ENCODE results near the gene GDF9. TPM values are rescaled to one million over a fixed set of nuclear protein-coding genes. Genes with fewer than 3 reads are reported as not detected.
"Not testable (repeated sequence)": the region's sequence is repeated elsewhere in the genome, so short reads cannot be mapped to it uniquely, and the experiment has no call there.

Gene GDF9
- total RNA-seq, 1 donor from 2014 or later: 0.24 TPM

DNA sequence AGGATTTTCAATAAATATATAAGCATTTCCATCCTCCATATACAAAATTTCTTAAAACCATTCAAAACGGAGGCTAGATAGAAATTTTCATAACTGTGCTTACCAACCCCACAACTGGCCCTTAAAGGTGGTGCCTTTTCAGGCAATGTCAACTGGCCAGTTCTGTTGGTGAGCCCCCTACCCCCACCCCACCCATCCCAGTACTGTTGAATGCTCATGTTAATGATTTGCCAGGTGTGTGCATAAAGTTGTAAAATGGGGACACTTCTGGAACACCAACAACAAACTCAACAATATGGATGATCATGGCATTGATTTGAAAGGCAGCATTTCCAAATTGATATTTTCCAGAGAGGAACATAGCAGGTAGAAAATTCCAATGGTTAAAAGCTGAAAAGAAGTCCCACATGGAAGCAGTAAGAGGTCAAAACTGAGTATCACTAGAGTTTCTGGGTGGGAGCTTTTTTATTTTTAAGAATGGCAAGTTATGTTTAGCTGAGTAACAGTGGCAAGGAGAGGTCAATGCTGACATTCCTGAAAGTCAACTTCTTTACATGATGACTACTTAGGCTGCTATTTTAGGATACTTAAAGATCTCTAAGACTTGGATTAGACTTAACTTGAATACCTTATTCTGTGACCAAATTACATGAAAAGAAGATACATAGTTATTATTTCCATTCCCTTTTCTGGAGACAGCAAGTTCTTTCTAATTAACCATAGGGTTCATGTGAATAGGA is 9.9 kb upstream of the GDF9 start:
- DNase-seq (ENCODE audit: missing footprints) (no peak), ATAC-seq (no peak)
- intact Hi-C loops (cut with DNase I): no loop called here

- intact Hi-C loops (cut with DNase I): no loop called here
- DNase-seq (ENCODE audit: missing footprints) (no peak), ATAC-seq (no peak)
These were observed 7.6 kb upstream of the GDF9 start for GRCh38 chr5:132873930-132874271.

DNA sequence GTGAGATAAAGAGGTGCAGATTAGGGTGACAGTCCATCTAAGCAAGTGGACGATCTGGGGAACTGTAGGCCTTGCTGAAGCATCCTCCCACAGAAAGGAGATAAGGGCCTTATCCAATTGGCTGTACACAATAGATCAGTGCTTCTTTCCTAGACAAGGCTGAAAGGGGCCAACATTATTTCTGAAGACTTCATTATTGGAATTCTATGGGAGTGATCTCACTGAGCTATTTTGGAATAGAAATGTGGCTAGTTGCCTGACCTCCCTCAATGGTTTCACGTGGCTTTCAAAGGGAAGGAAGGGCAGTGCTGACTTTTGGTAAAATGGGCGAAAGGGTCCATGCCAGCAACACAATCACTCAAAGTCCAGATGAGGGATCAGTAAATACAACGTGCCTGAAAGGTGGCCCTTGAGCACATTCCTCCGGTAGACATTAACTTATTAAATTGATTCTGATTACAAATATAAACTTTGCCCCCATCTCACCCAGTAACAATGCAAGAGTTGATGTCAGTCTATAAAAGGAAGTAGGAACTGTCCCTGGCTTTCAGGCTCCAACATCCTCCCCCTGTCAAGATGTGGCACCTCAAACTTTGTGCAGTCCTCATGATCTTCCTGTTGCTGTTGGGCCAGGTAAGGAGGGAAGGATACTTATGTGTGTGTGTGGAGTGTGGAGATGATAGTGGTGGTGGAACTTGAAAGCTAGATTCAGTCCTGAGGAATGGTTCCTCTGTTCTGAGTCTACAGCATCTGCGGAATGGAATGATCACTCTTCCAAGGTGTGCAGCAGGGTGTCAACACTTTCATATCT is 7.1 kb upstream of the GDF9 start, which contains the start of gene LEAP2:
Gene LEAP2, plus strand, starts transcription at position 550 of the 811 bp plus-strand sequence. Its CDS starts 27 bp downstream, at position 577.
- intact Hi-C loops (cut with DNase I): no loop called here
- ATAC-seq (peak; percentile 36), DNase-seq (ENCODE audit: missing footprints) (no peak)

DNA sequence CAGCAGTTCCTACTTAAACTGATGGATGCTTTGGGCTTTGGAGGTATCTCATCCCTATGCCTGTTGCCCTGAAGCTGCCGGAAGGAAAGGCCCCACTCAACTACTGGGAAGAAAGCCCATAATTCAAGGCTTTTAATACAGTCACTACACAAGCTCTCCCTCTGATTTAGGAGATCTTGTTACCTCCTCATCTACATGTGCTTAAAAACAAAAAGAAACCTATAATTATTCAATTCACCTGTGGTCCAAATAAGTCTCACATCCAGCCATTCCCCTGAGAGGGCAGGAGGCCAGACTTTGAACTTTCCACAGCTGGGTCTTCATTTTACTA is 6.5 kb upstream of the GDF9 start:
- DNase-seq (ENCODE audit: missing footprints) (no peak), ATAC-seq (no peak)
- intact Hi-C loops (cut with DNase I): no loop called here

DNA sequence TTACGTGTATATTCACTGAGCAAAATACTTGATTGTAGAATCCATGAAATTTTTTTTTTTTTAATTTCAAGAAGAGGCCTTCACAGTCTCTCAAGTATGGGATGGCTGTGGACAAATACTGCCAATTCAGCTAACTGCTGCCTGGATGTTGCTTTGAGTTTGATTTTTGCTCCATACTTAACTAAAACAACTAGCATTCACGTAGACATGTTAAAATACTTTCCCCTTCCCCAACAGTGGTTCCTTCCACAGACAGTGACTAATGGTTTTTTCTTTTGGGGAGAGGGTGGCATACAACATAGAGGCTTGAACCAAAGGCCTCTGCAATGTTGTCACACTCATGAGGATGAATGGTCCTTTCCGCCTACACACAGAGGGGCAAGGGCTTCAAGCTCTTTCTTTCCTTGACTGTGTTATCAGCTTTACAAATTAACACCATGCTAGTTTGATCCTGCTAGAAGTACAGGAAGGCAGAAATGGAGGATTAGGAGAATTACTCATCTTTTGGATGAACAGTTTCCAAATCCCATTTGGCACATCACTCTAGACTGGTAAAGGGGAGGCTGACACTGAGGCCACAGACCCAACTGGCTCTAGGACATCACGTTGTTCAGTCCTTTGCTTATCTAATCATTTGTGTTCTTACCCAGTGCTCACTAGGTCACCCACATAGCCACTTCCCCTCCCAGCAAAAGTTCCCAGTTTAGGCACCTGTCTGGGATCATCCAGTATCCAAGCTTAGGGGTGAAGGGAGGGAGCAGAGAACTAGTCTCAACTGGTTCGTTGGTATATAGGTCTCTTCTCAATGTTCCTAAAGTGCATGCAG is 5.4 kb upstream of the GDF9 start:
- DNase-seq (ENCODE audit: missing footprints) (no peak), ATAC-seq (peak; percentile 40)
- intact Hi-C loops (cut with DNase I): no loop called here

DNA sequence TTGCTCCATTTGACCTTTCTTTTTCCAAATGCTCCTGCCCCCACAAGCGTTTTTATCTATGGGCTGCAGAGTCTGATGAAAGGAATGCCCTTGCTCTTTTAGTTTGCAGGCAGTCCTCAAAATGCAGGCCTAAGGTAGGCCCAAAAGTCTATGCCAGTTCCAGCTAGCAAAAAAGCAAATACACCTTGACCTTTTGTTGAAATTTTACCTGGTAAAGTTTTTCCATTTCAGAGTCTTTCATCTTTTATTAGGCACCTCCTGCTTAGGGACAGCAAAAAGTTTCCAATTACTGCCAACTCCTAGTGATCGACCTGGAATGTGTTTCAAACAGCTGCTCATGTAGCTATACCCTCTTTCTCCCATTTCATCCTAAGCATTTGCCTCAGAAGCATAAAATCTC is 4.5 kb upstream of the GDF9 start:
- ATAC-seq (no peak), DNase-seq (ENCODE audit: missing footprints) (no peak)
- intact Hi-C loops (cut with DNase I): no loop called here

DNA sequence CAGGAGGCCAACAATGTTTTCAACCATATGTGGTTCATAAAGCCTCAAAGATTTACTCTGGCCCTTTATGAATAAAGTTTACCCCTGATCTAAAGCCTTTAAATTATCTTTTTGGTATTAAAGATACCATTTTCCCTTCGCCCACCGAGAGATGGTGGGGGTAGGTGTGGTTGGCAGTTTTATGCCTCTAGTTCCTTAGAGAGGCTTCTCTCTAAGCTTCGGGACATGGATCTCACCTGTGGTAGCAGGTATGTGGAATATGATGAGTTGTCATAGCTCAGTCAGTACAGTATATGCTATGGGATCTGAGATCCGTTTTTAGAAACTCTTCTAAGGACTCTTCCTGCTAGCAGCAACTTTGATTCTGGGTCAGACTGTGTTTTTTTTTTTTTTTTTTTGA is 2.5 kb upstream of the GDF9 start:
- DNase-seq (ENCODE audit: missing footprints) (no peak), ATAC-seq (no peak)
- intact Hi-C loops (cut with DNase I): no loop called here

GRCh38 chr5:132867046-132867451 is 780 bp upstream of the GDF9 start:
- intact Hi-C loops (cut with DNase I): no loop called here
- ATAC-seq (no peak), DNase-seq (ENCODE audit: missing footprints) (no peak)

- intact Hi-C loops (cut with DNase I): loop anchor here (1.0 kb wide), 1 partner anchor 36 kb away; the partner anchor contains the start of gene SHROOM1
- ATAC-seq: peak; percentile 41
- DNase-seq (ENCODE audit: missing footprints): no peak
These were observed 464 bp downstream of the GDF9 start for GRCh38 chr5:132865668-132866341.

DNA sequence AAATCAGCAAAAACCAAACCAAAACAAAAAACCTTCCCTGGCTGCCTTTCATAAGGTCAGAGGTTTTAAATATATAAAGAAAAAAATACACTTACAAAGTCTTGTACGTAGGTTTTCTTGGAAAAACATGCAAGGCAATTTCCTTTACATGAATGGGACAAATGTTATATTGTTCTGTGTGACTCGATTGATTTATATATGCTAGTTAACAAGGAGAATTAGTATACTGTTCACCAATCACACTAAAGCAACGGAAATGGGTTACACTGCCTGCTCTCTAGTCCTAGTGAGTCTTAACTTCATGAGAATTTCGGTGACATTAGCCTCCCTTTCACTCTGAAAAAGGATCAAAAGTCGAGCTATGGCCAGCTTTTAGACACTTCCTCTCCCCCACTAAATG is 5.5 kb downstream of the GDF9 start:
- DNase-seq (ENCODE audit: missing footprints) (no peak), ATAC-seq (no peak)
- intact Hi-C loops (cut with DNase I): no loop called here

DNA sequence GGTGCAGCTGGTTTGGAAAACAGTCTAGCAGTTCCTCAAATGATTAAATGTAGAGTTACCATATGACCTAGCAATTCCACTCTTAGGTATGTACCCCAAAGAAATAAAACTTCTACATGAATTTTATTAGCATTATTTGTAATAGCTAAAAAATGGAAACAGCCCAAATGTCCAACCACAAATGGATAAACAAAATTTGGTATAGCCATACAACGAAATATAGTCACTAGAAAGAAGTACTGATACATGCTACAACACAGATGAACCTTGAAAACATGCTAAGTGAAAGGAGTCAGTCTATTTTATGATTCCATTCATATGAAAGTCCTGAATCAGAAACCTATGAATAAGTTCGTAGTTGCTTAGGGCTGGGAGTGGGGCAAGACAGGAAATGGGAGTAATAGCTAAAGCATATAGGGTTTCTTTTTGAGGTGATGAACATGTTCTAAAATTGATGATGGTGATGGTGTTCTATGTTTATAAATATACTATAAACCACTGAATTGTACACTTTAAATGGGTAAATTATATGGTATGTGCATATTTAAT is 6.3 kb downstream of the GDF9 start:
- DNase-seq (ENCODE audit: missing footprints) (no peak), ATAC-seq (no peak)
- intact Hi-C loops (cut with DNase I): no loop called here

- intact Hi-C loops (cut with DNase I): no loop called here
- no peak for DNase-seq (ENCODE audit: missing footprints)
- no peak for ATAC-seq
These were observed 10.3 kb downstream of the GDF9 start for GRCh38 chr5:132856011-132856410.

GRCh38 chr5:132854992-132855391 is 11.3 kb downstream of the GDF9 start:
- DNase-seq (ENCODE audit: missing footprints); intact Hi-C loops (cut with DNase I); ATAC-seq: not testable (repeated sequence)

GRCh38 chr5:132854301-132854700 is 12.0 kb downstream of the GDF9 start:
- DNase-seq (ENCODE audit: missing footprints): no peak
- ATAC-seq: no peak
- intact Hi-C loops (cut with DNase I): no loop called here

GRCh38 chr5:132853790-132854189 is 12.5 kb downstream of the GDF9 start:
- DNase-seq (ENCODE audit: missing footprints) (no peak), ATAC-seq (no peak)
- intact Hi-C loops (cut with DNase I): no loop called here

GRCh38 chr5:132853323-132853722 is 12.9 kb downstream of the GDF9 start:
- DNase-seq (ENCODE audit: missing footprints) (no peak), ATAC-seq (no peak)
- intact Hi-C loops (cut with DNase I): no loop called here

- ATAC-seq (no peak), DNase-seq (ENCODE audit: missing footprints) (no peak)
- intact Hi-C loops (cut with DNase I): no loop called here
These were observed 16.2 kb downstream of the GDF9 start for GRCh38 chr5:132850066-132850465.

DNA sequence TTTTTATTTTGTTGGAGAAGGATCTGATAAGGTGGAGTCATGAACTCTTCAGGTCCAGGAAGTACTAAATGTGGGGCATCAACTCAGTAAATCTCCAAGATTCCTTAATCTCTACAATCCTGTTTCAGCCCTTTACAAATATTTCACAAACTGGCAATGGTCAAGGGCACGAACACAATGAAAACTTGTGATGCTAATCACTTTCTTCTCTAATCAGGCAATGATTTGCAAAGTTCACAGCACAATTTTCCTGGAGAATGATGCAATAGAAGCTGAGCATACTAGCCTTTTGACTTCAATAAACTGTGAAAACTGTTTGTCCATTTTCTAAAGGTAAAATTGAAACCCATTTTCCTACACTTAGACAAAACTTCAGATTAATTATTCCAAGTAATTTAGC is 16.9 kb downstream of the GDF9 start:
- intact Hi-C loops (cut with DNase I): no loop called here
- no peak for DNase-seq (ENCODE audit: missing footprints)
- ATAC-seq: no peak

- DNase-seq (ENCODE audit: missing footprints) (no peak), ATAC-seq (no peak)
- intact Hi-C loops (cut with DNase I): no loop called here
These were observed 18.0 kb downstream of the GDF9 start for GRCh38 chr5:132848270-132848669.

All from Right ventricle myocardium inferior (tissue), 1 donor.